Measurements from ENCODE around the gene ACAP1.

The ACAP1 gene

DNA sequence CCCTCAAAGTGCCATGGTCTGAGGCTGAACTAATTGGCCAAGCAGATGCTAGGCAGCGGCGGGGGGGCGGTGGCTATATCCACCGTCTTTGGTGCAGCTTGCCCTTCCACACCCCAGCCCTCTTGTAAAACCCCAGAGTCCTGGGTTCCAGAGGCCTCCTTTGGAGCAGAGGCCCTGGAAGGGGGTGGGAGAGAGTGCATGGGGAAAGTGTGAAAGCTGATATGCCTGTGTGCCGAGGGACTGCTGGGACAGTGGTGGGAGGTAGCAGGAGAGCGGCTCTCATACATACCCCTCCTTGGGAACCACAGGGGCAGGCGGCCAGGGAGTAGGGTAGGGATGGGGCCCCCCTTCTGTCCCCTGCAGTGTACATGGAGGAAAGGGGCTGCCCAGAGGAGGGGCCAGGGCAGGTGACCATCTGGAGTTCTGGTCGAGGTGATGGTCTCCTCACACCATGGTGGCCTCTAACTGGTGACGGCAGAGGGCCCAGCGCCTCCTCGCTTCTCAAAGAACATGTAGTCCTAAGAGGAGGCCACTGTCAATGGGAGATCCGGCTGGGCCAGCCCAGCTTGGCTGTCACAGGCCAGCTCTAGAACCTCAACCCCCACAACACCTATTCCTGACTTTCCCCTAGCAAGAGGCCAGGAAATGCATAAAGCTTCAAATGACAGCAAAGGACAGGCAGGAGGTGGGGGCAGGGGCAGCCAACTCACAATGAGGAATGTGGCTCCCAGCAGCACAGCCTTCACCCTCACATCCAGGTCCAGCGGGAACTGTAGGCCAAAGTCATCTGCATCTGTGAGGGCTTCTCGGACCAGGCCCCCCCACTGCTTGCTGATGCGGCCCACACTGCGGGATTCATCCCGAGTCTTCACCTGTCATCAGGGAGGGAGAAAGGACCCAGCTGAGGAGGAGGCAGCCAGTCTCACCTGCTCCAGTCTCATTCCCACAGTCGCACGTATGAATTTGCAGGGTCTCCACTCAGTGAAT is 53.9 kb downstream of the ACAP1 start:
- DNase-seq (ENCODE audit: extremely low spot score): no peak
- CTCF ChIA-PET: no interaction called here
- POLR2A ChIA-PET: no interaction called here
- TF ChIP-seq NFRKB (IDR thresholded peaks at IDR 0.05): no peak
- TF ChIP-seq LEF1 (IDR thresholded peaks at IDR 0.05; ENCODE audit: borderline replicate concordance): no peak

GRCh38 chr17:7391307-7391706 is 55.0 kb downstream of the ACAP1 start:
- no peak for TF ChIP-seq L3MBTL2 (conservative IDR thresholded peaks at IDR 0.05)
- no peak for TF ChIP-seq BHLHE40 (IDR thresholded peaks at IDR 0.05; ENCODE audit: borderline replicate concordance)
- TF ChIP-seq SP1 (IDR thresholded peaks at IDR 0.05): no peak
- TF ChIP-seq HDGF (IDR thresholded peaks at IDR 0.05; ENCODE audit: borderline replicate concordance): no peak
- TF ChIP-seq SUZ12 (IDR thresholded peaks at IDR 0.05): no peak
- no peak for TF ChIP-seq FOXA1 (IDR thresholded peaks at IDR 0.05)
- no peak for TF ChIP-seq ARNT (IDR thresholded peaks at IDR 0.05)
- TF ChIP-seq LEF1 (IDR thresholded peaks at IDR 0.05; ENCODE audit: borderline replicate concordance): no peak
- TF ChIP-seq CTBP1 (IDR thresholded peaks at IDR 0.05; ENCODE audit: borderline replicate concordance): no peak
- no peak for TF ChIP-seq ELF4 (IDR thresholded peaks at IDR 0.05)
- no peak for TF ChIP-seq FOXK2 (IDR thresholded peaks at IDR 0.05)
- TF ChIP-seq TARDBP (IDR thresholded peaks at IDR 0.05): no peak
- DNase-seq (ENCODE audit: extremely low spot score): no peak
- ChIA-PET POLR2A (no interaction called here), CTCF (no interaction called here)

DNA sequence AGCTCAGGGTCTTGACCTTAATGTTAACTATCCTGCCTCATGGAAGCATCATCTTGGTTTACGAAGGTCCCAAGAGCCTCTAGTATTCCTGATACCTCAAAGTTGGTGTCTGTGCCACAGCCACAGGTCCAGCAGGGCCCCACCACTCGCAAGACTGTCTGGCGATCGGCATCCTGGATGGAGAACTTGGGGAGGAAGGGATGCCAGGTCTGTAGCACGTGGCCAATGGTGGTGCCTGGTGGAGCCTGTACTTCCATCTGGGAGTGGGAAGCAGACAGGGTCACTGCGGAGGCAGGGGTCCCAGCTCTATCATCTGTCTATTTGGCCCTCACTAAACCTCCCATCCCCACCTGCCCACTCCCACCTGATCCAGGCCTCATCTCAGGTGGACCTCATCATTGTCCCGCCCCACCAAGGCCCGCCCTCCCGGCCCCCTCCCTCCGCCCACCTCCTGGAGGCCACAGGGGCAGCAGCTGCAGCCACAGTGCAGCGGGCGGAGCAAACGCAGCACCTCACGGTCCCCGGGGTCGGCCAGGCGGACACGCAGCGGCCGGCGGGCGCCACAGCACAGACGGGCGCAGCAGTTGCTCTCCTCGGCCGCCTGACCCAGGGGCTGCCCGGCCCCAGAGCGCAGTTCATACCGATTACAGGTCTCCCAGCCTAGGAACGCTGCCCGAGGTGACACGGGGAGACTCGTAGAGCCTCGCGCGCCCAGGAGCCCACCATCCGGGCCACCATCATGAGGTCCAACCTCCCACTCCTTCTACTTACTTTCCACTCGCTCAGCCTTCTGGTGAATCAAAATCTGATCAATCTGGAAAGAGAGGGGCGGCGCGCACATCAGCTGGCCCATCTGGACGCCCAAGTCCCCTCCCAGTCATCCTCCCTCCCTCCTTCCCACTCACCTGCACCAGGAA is 56.6 kb downstream of the ACAP1 start:
- no peak for DNase-seq (ENCODE audit: extremely low spot score)
- CTCF ChIA-PET: no interaction called here
- POLR2A ChIA-PET: no interaction called here
- TF ChIP-seq FOXA1 (IDR thresholded peaks at IDR 0.05) (no peak), NFRKB (IDR thresholded peaks at IDR 0.05) (no peak), ARNT (IDR thresholded peaks at IDR 0.05) (no peak), SUZ12 (IDR thresholded peaks at IDR 0.05) (no peak), ELF4 (IDR thresholded peaks at IDR 0.05) (no peak), FOXM1 (IDR thresholded peaks at IDR 0.05; ENCODE audit: borderline replicate concordance) (no peak), HDGF (IDR thresholded peaks at IDR 0.05; ENCODE audit: borderline replicate concordance) (no peak), PKNOX1 (IDR thresholded peaks at IDR 0.05) (no peak), LEF1 (IDR thresholded peaks at IDR 0.05; ENCODE audit: borderline replicate concordance) (no peak)

GRCh38 chr17:7393613-7394451 is 57.5 kb downstream of the ACAP1 start:
- TF ChIP-seq BHLHE40 (IDR thresholded peaks at IDR 0.05; ENCODE audit: borderline replicate concordance) (no peak), ZNF384 (IDR thresholded peaks at IDR 0.05) (no peak), SP1 (IDR thresholded peaks at IDR 0.05) (no peak), ELF4 (IDR thresholded peaks at IDR 0.05) (no peak), ARNT (IDR thresholded peaks at IDR 0.05) (no peak), NFRKB (IDR thresholded peaks at IDR 0.05) (no peak), FOXM1 (IDR thresholded peaks at IDR 0.05; ENCODE audit: borderline replicate concordance) (no peak), HDGF (IDR thresholded peaks at IDR 0.05; ENCODE audit: borderline replicate concordance) (no peak), FOXA1 (IDR thresholded peaks at IDR 0.05) (no peak), L3MBTL2 (conservative IDR thresholded peaks at IDR 0.05) (no peak), FOXK2 (IDR thresholded peaks at IDR 0.05) (no peak), PKNOX1 (IDR thresholded peaks at IDR 0.05) (no peak), LEF1 (IDR thresholded peaks at IDR 0.05; ENCODE audit: borderline replicate concordance) (no peak), TARDBP (IDR thresholded peaks at IDR 0.05) (no peak), CTBP1 (IDR thresholded peaks at IDR 0.05; ENCODE audit: borderline replicate concordance) (no peak), SUZ12 (IDR thresholded peaks at IDR 0.05) (no peak)

DNA sequence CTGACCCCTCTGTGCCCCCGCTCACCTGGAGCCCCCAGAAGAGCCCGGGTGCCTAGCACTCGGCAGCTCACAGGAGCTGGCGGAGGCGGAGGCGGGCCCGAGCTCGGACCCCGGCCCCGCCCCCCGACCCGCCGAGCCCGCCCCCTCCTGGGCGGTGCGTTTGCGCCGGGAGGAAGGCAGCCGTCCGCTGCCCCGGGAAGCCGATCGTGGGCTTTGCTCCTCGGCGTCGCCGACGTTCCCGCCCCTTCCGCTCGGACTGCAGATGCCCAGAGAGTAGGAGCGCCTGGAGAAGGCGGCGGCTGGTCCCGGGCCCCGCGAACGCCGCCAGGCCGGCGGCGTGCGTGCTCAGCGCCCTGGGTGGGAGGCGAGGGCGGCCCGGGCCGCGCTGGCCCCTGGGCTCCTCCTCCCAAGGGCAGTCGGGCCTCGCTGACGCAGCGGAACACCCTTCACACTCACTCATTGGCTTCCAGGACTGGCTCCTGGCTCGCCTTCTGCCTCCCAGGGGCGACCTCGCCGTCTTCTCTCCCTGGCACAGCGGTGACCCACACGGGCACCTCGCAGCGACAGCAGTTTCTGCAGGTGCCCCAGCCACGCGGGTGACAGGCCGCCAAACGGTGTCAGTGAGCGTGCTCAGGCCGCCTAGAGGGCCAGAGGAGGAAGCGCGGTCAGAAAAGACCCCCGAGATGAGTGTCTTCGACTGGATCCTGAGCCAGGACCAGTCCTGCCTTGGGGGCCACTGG is 58.3 kb downstream of the ACAP1 start, which contains the start of gene PLSCR3:
PLSCR3 (minus strand) TSS at position 74 of the 740 bp plus-strand sequence. CDS start 415 bp downstream, outside the sequence.
- CTCF ChIA-PET: no interaction called here
- POLR2A ChIA-PET: interaction anchor here (0.6 to 1.0 kb wide), 4 partner anchors 10 to 32 kb away, joined by 3 to 4 read pairs (median 3); partner anchors contain the start of gene TMEM256
- DNase-seq (ENCODE audit: extremely low spot score): peak; percentile 89
- TF ChIP-seq LEF1 (IDR thresholded peaks at IDR 0.05; ENCODE audit: borderline replicate concordance): peak; percentile 57; the same call in 1 of the 2 replicates
- no peak for TF ChIP-seq NFRKB (IDR thresholded peaks at IDR 0.05)
- TF ChIP-seq L3MBTL2 (conservative IDR thresholded peaks at IDR 0.05): peak; percentile 92

More at GRCh38 chr17:7393613-7394451, 57.5 kb downstream of the ACAP1 start:
- DNase-seq (ENCODE audit: extremely low spot score): no peak
- ChIA-PET CTCF (no interaction called here), POLR2A (interaction anchor here (0.6 to 1.0 kb wide), 3 partner anchors 10 to 19 kb away, joined by 3 to 4 read pairs (median 3); partner anchors contain the start of gene TMEM256)

Data from HEK293T (cell line).